Astrocyte (in vitro differentiated cells and primary cell): Measurements from ENCODE around the gene FHIT. TPM values are rescaled to one million over a fixed set of nuclear protein-coding genes. Genes with fewer than 3 reads are reported as not detected.

Experiments
- DNase-seq: peaks from one replicate; pipeline ENCODE4 v3.0.0-alpha.2; 2010; ENCODE audit warnings: low read depth
- FAIRE-seq: peaks from 2 replicates; lab custom pipeline; 2011; peaks lifted over from hg19 to GRCh38; lab: Jason Lieb, UNC
- H2AFZ ChIP-seq: 2 replicates; pipeline ENCODE4 v1.6.0; 2012; ENCODE audit warnings: low read depth, low read length, inconsistent platforms
- H3K27ac ChIP-seq: 2 replicates; pipeline ENCODE4 v1.5.1; 2011; ENCODE audit warnings: low read depth, low read length, inconsistent platforms
- H3K27me3 ChIP-seq: 2 replicates; pipeline ENCODE4 v1.6.0; 2011; ENCODE audit warnings: low read length, inconsistent platforms; ENCODE audit not compliant: insufficient read depth
- H3K36me3 ChIP-seq: 2 replicates; pipeline ENCODE4 v1.5.1; 2011; ENCODE audit warnings: low read length, inconsistent platforms; ENCODE audit not compliant: insufficient read depth
- H3K4me1 ChIP-seq: 2 replicates; pipeline ENCODE4 v1.5.1; 2011; ENCODE audit warnings: low read length, inconsistent platforms; ENCODE audit not compliant: insufficient read depth
- H3K4me2 ChIP-seq: 2 replicates; pipeline ENCODE4 v1.6.0; 2012; ENCODE audit warnings: low read length, inconsistent platforms
- H3K4me3 ChIP-seq: 2 replicates; pipeline ENCODE4 v1.5.1; 2011; ENCODE audit warnings: low read depth, mild to moderate bottlenecking, low read length, inconsistent platforms; ENCODE audit not compliant: insufficient read depth
- H3K79me2 ChIP-seq: 2 replicates; pipeline ENCODE4 v1.6.0; 2012; ENCODE audit warnings: mild to moderate bottlenecking, low read length, inconsistent platforms; ENCODE audit not compliant: insufficient read depth
- H3K9ac ChIP-seq: 2 replicates; pipeline ENCODE4 v1.6.0; 2012; ENCODE audit warnings: mild to moderate bottlenecking, low read length, inconsistent platforms
- H3K9me3 ChIP-seq: 2 replicates; pipeline ENCODE4 v1.5.1; 2012; ENCODE audit warnings: low read depth, mild to moderate bottlenecking, low read length, inconsistent platforms; ENCODE audit not compliant: insufficient read depth
- H4K20me1 ChIP-seq: 2 replicates; pipeline ENCODE4 v1.6.0; 2012; ENCODE audit warnings: low read length, inconsistent platforms; ENCODE audit not compliant: insufficient read depth
- H3K27ac Mint-ChIP-seq: one replicate; pipeline ENCODE4 v1.8.0; 2021; ENCODE audit warnings: mild to moderate bottlenecking, mixed read lengths; ENCODE audit not compliant: unreplicated experiment
- H3K27me3 Mint-ChIP-seq: one replicate; pipeline ENCODE4 v1.8.0; 2021; ENCODE audit warnings: low read depth, mixed read lengths; ENCODE audit not compliant: unreplicated experiment
- H3K36me3 Mint-ChIP-seq: one replicate; pipeline ENCODE4 v1.8.0; 2021; ENCODE audit warnings: low read depth, mixed read lengths; ENCODE audit not compliant: unreplicated experiment
- H3K4me1 Mint-ChIP-seq: one replicate; pipeline ENCODE4 v1.8.0; 2021; ENCODE audit warnings: low read depth, mixed read lengths; ENCODE audit not compliant: unreplicated experiment
- H3K4me3 Mint-ChIP-seq: one replicate; pipeline ENCODE4 v1.8.0; 2021; ENCODE audit warnings: mild to moderate bottlenecking, moderate library complexity, mixed read lengths; ENCODE audit not compliant: unreplicated experiment
- H3K9me3 Mint-ChIP-seq: one replicate; pipeline ENCODE4 v1.8.0; 2021; ENCODE audit warnings: mild to moderate bottlenecking, mixed read lengths; ENCODE audit not compliant: unreplicated experiment
- CTCF ChIP-seq: IDR thresholded peaks from 2 replicates; pipeline ENCODE4 v1.5.1; 2011; ENCODE audit warnings: low read depth, mild to moderate bottlenecking, inconsistent platforms, low read length, moderate library complexity; ENCODE audit not compliant: insufficient read depth
- EZH2 ChIP-seq: IDR thresholded peaks from 2 replicates; pipeline ENCODE4 v1.6.1; 2012; ENCODE audit warnings: mild to moderate bottlenecking, low read length, inconsistent platforms; ENCODE audit not compliant: insufficient read depth
- total RNA-seq: library from RNA; stranded (reverse); gene quantifications from 2 replicates; pipeline ENCODE4 v1.2.1, GENCODE V29; 2021

Gene FHIT
- total RNA-seq, 1 donor from 2014 or later = 6.7 TPM

DNA sequence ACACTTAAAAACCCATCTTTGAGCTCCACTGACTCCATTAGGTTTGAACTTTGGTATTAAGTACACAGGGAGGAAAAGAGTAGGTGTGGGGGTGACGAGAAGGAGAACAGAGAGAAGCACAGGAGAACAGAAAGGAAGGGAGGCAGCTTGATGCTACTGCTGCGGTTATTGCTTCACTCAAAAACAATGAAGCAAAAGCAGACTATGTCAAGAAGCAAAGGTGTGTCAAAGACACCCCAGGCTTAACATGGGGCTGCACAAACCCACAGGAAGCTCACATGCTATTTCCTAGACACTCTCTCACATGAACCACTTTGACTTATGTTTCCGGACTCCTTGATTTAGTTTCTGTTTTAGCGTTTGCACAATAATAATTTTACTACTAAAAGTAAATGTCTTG lies 1240.5 kb downstream of the FHIT start:
- H3K27ac Mint-ChIP-seq = no peak overlapping the region
- H3K4me1 Mint-ChIP-seq = peaks cover 5% of the 10 kb centered on the region
- Histone ChIP-seq H4K20me1 (no peaks in the 10 kb centered on the region), H2AFZ (no peak overlapping the region), H3K27me3 (no peaks in the 10 kb centered on the region), H3K4me1 (no peaks in the 10 kb centered on the region), H3K9ac (no peak overlapping the region), H3K4me3 (no peak overlapping the region), H3K36me3 (no peaks in the 10 kb centered on the region), H3K79me2 (no peaks in the 10 kb centered on the region), H3K9me3 (no peaks in the 10 kb centered on the region), H3K4me2 (no peak overlapping the region), H3K27ac (no peak overlapping the region)
- no peaks in the 10 kb centered on the region for H3K9me3 Mint-ChIP-seq
- FAIRE-seq = no peak
- no peak overlapping the region for H3K4me3 Mint-ChIP-seq
- no peaks in the 10 kb centered on the region for H3K36me3 Mint-ChIP-seq
- peaks cover 2% of the 10 kb centered on the region for H3K27me3 Mint-ChIP-seq
- no peak for DNase-seq
- TF ChIP-seq EZH2 (no peak), CTCF (no peak)

GRCh38 chr3:60009931-60010478 lies 1241.2 kb downstream of the FHIT start:
- Histone ChIP-seq H3K79me2 (no peaks in the 10 kb centered on the region), H3K27me3 (no peaks in the 10 kb centered on the region), H3K4me3 (no peak overlapping the region), H3K4me2 (no peak overlapping the region), H4K20me1 (no peaks in the 10 kb centered on the region), H3K9ac (no peak overlapping the region), H3K9me3 (no peaks in the 10 kb centered on the region), H3K36me3 (no peaks in the 10 kb centered on the region), H3K4me1 (no peaks in the 10 kb centered on the region), H3K27ac (no peak overlapping the region), H2AFZ (no peak overlapping the region)
- FAIRE-seq (no peak), DNase-seq (no peak)
- Mint-ChIP-seq H3K9me3 (no peaks in the 10 kb centered on the region), H3K4me1 (peaks cover 5% of the 10 kb centered on the region), H3K27ac (no peak overlapping the region), H3K36me3 (no peaks in the 10 kb centered on the region), H3K4me3 (no peak overlapping the region), H3K27me3 (peaks cover 2% of the 10 kb centered on the region)
- TF ChIP-seq CTCF = no peak
- TF ChIP-seq EZH2 = no peak

DNA sequence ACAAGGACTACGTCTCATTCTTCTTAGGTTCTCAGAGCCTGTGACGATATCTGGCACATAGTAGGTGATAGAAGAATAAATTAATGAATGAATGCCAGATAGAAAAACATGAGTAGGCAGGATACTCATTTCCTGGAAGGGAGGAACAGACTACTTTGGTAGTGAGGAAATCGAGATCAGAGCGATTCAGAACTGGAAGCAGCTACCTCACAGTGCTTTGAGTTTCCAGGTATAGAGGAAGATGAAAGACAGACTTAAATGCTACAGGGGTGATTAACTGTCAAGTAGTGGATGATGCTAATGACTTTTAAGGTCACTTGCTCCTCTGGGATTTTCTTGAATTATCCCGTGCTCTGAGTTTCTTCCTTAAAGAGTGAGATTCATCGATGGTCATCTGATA lies 1249.9 kb downstream of the FHIT start:
- H4K20me1 ChIP-seq = no peaks in the 10 kb centered on the region
- H3K9ac ChIP-seq = no peak overlapping the region
- no peak overlapping the region for H3K27ac ChIP-seq
- no peaks in the 10 kb centered on the region for H3K4me1 ChIP-seq
- H3K4me3 ChIP-seq = no peak overlapping the region
- H3K4me3 Mint-ChIP-seq = no peak overlapping the region
- no peaks in the 10 kb centered on the region for H3K9me3 Mint-ChIP-seq
- H3K27ac Mint-ChIP-seq = no peak overlapping the region
- H3K79me2 ChIP-seq = no peaks in the 10 kb centered on the region
- DNase-seq (no peak), FAIRE-seq (no peak)
- peaks cover 8% of the 10 kb centered on the region for H3K4me1 Mint-ChIP-seq
- no peaks in the 10 kb centered on the region for H3K36me3 ChIP-seq
- H3K4me2 ChIP-seq = no peak overlapping the region
- H3K27me3 Mint-ChIP-seq = no peaks in the 10 kb centered on the region
- H3K27me3 ChIP-seq = no peaks in the 10 kb centered on the region
- no peak for TF ChIP-seq EZH2
- no peak for TF ChIP-seq CTCF
- no peaks in the 10 kb centered on the region for H3K9me3 ChIP-seq
- H2AFZ ChIP-seq = no peak overlapping the region
- no peaks in the 10 kb centered on the region for H3K36me3 Mint-ChIP-seq
